HG03442 (cell line): ENCODE measurements around the gene GSTT2B.
"Not testable (repeated sequence)": the region's sequence is repeated elsewhere in the genome, so short reads cannot be mapped to it uniquely, and the experiment has no call there.

Experiments
- ATAC-seq: cut with Tn5 transposase; IDR thresholded peaks from one replicate; pipeline ENCODE4 v1.9.1; 2021; ENCODE audit warnings: mild to moderate bottlenecking, moderate library complexity; ENCODE audit not compliant: unreplicated experiment

The GSTT2B gene

DNA sequence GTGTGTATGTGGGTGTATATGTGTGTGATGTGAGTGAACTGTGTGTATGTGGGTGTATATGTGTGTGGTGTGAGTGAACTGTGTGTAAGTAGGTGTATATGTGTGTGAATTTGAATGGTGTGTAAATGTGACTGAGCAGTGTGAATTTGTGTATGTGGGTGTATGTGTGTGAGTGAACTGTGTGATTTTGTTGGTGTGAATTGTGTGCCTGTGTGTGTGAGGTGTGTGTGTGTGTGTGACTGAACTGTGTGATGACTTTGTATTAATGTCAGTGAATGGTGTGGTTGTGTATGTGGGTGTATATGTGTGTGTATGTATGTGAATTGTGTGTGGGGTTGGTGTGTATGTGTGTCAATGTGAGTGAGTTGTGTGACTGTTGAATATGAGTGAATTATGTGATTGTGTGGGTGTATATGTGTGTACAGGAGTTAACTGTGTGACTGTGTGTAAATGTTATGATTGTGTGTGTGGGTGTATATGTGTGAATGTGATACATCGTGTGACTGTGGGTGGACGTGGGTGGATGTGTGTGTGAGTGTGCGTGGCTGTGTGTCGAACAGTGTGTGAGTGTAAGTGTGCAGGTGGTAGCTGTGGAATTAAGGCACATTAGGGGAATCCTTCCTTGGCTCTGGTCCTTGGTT is 25.7 kb upstream of the GSTT2B start:
- ATAC-seq = not testable (repeated sequence)

GRCh38 chr22:23986089-23986488 is 25.1 kb upstream of the GSTT2B start:
- ATAC-seq = not testable (repeated sequence)

DNA sequence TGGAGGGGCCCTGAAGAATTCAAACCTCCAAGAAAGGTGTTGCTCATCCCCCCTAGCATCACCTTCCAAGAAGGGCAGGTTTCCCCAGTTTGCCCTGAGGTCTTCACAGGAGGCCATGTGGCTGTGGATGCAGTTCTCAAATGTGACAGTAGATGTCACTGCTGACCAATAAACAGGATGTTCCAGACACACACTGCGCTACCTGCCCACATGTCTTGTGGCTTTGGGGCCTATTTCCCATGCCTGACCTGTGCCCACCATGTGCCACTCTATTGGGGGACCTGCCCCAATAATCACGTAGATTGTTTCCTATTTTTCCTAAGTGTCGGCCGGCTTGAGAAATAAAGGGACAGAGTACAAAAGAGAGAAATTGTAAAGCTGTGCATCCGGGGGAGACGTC is 23.4 kb upstream of the GSTT2B start:
- no peak for ATAC-seq

DNA sequence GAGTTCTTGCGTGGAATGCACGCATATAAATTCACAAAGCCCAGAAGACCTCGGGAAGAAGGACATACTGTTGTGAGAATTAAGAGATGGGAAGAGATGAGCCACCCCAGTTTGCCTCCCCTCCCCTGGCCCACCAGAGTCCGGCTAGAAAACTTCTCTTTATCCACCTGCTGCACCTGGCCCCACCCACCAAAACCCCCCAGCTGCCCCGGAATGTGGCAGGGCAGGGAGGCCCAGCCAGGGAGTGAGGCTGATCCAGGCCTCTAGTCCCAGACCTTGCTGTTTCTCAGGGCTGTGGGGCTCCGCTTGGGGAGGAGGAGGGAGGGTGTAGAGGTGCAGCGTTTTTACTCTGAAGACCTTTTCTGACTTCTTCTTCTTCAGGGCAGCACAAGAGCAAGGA is 19.6 kb upstream of the GSTT2B start:
- ATAC-seq = not testable (repeated sequence)

GRCh38 chr22:23979557-23980240 is 18.7 kb upstream of the GSTT2B start, which contains the start of gene GSTT2:
TSS of gene GSTT2 (plus strand) at chr22:23980134.
- ATAC-seq = not testable (repeated sequence)

DNA sequence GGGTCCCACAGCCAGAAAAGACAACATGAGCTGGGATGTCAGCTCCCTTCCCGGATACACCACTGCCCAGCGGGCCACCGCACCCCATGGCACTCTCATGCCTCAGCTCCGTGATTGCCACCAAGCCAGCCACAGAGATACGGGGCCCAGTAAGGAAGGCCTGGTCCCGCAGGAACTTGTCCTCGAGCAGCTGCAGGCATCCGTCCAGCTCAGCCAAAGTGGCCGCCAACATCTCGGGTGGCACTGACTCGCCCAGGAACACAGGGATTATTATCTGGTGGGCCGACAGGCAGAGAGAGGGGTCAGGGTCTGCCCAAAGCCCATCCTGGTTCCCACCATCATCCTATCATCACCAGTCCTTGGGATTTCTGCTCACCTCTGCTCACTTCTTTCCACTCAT is 16.3 kb upstream of the GSTT2B start:
- ATAC-seq = not testable (repeated sequence)

DNA sequence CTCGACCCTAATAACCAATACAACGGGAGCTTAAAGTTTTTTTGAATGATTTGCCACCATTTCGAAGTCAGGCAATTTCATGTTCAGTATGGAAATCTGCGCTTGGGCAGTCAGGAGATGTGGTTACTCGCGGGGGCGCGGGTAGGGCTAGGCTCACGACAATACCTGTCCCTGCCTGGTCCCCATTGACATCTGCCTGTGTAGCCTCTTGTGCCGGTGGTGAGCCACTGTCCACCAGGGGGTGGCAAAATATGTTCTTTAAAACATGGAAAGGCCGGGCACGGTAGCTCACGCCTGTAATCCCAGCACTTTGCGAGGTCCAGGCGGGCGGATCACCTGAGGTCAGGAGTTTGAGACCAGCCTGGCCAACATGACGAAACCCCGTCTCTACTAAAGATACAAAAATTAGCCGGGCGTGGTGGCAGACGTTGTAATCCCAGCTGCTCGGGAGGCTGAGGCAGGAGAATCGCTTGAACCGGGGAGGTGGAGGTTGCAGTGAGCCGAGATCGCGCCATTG is 13.9 kb upstream of the GSTT2B start:
- not testable (repeated sequence) for ATAC-seq

DNA sequence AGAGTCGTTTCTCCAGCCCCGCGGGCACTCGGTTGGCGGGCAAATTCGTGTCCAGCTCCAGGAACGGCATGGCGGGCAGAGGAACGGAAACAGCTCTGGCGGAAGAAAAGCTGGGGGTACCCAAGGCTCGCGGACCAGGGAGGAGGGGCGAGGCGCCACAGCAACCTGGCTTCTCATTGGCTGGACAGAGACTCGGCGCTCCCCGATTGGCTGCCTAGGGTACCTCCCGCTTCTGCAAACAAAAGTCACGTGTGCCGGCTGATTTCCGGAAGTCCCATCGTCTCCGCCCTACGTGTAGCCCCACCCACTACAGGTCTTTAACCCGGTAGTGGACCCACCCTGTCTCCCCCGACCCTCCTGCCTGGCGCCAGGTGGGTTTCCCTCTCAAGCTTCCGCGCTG is 13.3 kb upstream of the GSTT2B start, which contains the start of gene DDT:
DDT (minus strand) TSS at position 97 of the 400 bp plus-strand sequence; CDS start at position 70, 27 bp downstream.
- ATAC-seq = peak; percentile 90

- ATAC-seq = not testable (repeated sequence)
Measured at GRCh38 chr22:23971927-23972326, 10.9 kb upstream of the GSTT2B start.

- ATAC-seq = no peak
Measured at GRCh38 chr22:23970816-23971486, 10.0 kb upstream of the GSTT2B start.

GRCh38 chr22:23970201-23970641 is 9.2 kb upstream of the GSTT2B start:
- ATAC-seq = no peak

- no peak for ATAC-seq
Measured at GRCh38 chr22:23969071-23969470, 8.1 kb upstream of the GSTT2B start.

- ATAC-seq = peak; percentile 85
Measured at GRCh38 chr22:23966568-23966967, 5.6 kb upstream of the GSTT2B start, which contains the start of gene DDTL. TSS of gene DDTL (plus strand) at chr22:23966888. CDS start at chr22:23966915, 27 bp downstream.

- not testable (repeated sequence) for ATAC-seq
Measured at GRCh38 chr22:23966094-23966493, 5.1 kb upstream of the GSTT2B start.

GRCh38 chr22:23956301-23956900 is 4.6 kb downstream of the GSTT2B start:
- ATAC-seq = not testable (repeated sequence)

GRCh38 chr22:23955886-23956285 is 5.1 kb downstream of the GSTT2B start:
- not testable (repeated sequence) for ATAC-seq

DNA sequence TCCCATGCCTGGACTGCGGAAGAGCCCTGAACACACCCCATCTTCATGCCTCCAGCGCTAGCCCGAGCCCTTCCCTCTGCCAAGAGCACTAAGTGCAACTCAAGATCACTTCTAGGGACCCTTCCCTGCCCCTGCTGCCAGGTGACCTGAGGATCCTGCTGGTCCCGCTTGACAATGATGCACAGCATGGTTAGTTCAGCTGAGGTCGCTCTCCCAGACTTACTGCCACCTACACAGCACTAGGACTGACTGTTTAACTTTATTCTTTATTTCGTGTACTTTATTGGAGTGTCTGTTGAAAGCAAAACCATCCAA is 6.0 kb downstream of the GSTT2B start:
- ATAC-seq = not testable (repeated sequence)

DNA sequence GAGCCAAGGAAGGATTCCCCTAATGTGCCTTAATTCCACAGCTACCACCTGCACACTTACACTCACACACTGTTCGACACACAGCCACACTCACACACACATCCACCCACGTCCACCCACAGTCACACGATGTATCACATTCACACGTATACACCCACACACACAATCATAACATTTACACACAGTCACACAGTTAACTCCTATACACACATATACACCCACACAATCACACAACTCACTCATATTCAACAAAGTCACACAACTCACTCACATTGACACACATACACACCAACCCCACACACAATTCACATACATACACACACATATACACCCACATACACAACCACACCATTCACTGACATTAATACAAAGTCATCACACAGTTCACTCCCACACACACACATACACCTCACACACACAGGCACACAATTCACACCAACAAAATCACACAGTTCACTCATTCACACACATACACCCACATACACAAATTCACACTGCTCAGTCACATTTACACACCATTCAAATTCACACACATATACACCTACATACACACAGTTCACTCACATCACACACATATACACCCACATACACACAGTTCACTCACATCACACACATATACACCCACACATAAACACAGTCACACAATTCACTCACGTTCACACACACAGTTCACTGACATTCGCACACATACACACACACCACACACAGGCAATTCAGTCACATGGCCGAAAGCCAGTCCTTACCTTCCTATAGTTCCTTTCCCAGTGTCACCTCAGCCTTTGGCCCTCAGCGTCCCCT is 6.6 kb downstream of the GSTT2B start:
- ATAC-seq = not testable (repeated sequence)

DNA sequence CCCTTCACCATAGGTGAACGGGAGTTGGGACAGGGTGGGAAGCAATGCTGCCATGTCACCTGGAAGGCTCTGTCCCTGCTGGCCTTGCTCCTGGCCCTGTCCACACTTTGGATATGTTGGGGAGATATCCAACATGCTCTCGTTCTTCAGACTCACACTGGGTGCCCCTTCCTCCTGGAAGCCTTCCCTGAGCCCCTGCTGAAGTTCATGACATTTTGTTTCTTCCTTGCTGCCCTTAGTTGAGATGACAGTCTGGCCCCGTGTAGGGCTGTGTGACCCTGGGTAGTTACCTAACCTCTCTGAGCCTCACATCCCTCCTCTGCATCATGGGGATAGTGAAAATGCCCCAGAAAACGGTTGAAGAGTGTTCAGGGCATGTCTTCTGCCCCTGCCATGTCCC is 7.5 kb downstream of the GSTT2B start:
- not testable (repeated sequence) for ATAC-seq

DNA sequence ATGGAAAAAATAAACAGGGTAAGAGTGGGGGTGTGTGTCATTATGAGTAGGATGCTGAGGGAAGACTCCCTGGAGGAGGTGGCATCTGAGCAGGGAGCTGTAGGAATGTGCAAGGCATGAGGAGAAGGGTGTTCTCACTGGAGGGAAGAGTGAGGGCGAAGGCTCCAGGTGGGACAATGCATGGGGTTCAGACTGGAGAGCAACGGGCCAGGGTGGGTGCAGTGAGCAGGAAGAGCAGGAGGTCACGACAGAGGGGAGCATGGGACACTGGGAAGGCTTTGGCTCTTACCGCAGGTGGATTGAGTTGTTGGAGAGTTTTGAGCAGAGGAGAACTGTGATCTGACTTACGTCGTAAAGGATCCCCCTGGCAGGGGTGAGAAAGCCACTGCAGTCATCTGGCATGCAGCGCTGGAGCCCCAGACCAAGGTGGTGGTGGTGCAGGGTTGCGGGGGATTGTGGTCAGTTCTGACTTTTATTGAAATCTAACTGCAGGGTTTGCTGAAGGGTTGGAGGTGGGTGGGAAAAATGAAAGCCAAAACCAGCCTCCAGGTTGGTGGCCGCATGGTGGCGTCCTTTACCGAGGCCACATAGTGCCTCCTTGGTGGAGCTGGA is 8.1 kb downstream of the GSTT2B start:
- not testable (repeated sequence) for ATAC-seq
